Stimulated activated CD8-positive, alpha-beta memory T cell treated with anti-CD3 and anti-CD28 coated beads, Interleukin-12 subunit alpha, Interleukin-12 subunit beta, amount 100 ng/mL, for 1 hour (primary cell): ENCODE measurements around the gene RASSF9.

Source experiments
- DNase-seq: peaks from one replicate; pipeline ENCODE4 v3.0.0-alpha.2; 2020; ENCODE audit warnings: low read depth

The RASSF9 gene

GRCh38 chr12:85821206-85821605, 15.0 kb downstream of the RASSF9 start:
- DNase-seq = no peak

- no peak for DNase-seq
Observed at GRCh38 chr12:85820101-85820500, 16.1 kb downstream of the RASSF9 start.

- no peak for DNase-seq
Observed at GRCh38 chr12:85814741-85815140, 21.5 kb downstream of the RASSF9 start.

GRCh38 chr12:85814071-85814470, 22.1 kb downstream of the RASSF9 start:
- no peak for DNase-seq

GRCh38 chr12:85809500-85809899, 26.7 kb downstream of the RASSF9 start:
- no peak for DNase-seq

- no peak for DNase-seq
Observed at GRCh38 chr12:85807730-85808129, 28.5 kb downstream of the RASSF9 start.

GRCh38 chr12:85805654-85806053, 30.6 kb downstream of the RASSF9 start:
- DNase-seq = no peak

- no peak for DNase-seq
Observed at GRCh38 chr12:85804663-85805062, 31.5 kb downstream of the RASSF9 start.

GRCh38 chr12:85803923-85804322, 32.3 kb downstream of the RASSF9 start:
- no peak for DNase-seq

GRCh38 chr12:85803231-85803630, 33.0 kb downstream of the RASSF9 start:
- no peak for DNase-seq

GRCh38 chr12:85798122-85798521, 38.1 kb downstream of the RASSF9 start:
- no peak for DNase-seq

- no peak for DNase-seq
Observed at GRCh38 chr12:85796001-85796400, 40.2 kb downstream of the RASSF9 start.

GRCh38 chr12:85794531-85794930, 41.7 kb downstream of the RASSF9 start:
- DNase-seq = no peak

GRCh38 chr12:85784096-85784720, 52.0 kb downstream of the RASSF9 start:
- no peak for DNase-seq

GRCh38 chr12:85782711-85783110, 53.5 kb downstream of the RASSF9 start:
- no peak for DNase-seq

- DNase-seq = no peak
Observed at GRCh38 chr12:85781766-85782165, 54.4 kb downstream of the RASSF9 start.

- no peak for DNase-seq
Observed at GRCh38 chr12:85779768-85780167, 56.4 kb downstream of the RASSF9 start.

- DNase-seq = no peak
Observed at GRCh38 chr12:85775091-85775490, 61.1 kb downstream of the RASSF9 start.

- no peak for DNase-seq
Observed at GRCh38 chr12:85765453-85765869, 70.7 kb downstream of the RASSF9 start.

GRCh38 chr12:85759623-85760022, 76.6 kb downstream of the RASSF9 start:
- no peak for DNase-seq

- DNase-seq = no peak
Observed at GRCh38 chr12:85759091-85759490, 77.1 kb downstream of the RASSF9 start.

GRCh38 chr12:85755760-85756159, 80.4 kb downstream of the RASSF9 start:
- DNase-seq = no peak
